Measurements from ENCODE around the gene SCARF2.

SCARF2 gene

DNA sequence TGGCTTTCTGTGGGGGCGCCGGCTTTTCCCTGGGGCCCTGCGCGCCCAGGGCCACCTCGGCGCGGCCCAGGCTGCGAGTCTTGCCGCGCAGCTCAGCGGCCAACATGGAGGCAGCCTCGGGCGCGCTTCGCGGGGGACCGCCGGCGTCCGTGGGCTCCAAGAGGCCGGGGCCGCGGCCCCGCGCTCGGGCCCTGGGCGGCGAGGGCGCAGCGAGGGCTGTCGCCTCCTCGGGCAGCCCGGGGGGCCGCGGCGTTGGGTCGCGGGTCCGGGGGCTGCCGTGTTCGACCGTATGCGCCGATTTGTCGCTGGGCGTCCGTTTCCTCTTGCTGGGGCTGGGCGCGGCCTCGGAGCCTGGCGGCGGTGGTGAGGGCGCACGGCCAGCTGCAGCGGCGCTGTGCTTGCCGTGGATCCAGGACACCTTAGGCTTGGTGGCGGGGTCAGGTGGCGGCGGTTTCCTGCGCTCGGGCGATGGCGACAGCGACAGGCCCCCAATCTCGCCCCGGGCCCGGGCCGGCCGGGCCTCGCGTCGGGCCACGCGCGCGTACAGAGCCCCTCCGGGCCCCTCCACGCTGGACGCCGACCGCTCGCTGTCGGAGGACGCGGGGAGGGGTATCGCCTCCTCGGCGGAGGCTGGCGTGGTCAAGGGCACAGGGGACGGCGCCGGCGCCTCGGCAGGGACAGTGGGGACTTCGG lies 11.9 kb downstream of the SCARF2 start:
- Histone ChIP-seq H3K27me3 (ENCODE audit: insufficient read depth, poor library complexity, severe bottlenecking) (peaks cover 40% of the 10 kb centered on the region), H3K4me3 (replicated peaks; ENCODE audit: insufficient read depth, low read length) (no peak overlapping the region), H3K27ac (replicated peaks) (no peak overlapping the region)
- TF ChIP-seq POLR2AphosphoS5 (IDR thresholded peaks at IDR 0.05; ENCODE audit: low read depth) (no peak), REST (IDR thresholded peaks at IDR 0.05; ENCODE audit: insufficient replicate concordance, low read depth) (no peak), GABPA (IDR thresholded peaks at IDR 0.05; ENCODE audit: low read depth) (no peak), SPI1 (IDR thresholded peaks at IDR 0.05; ENCODE audit: borderline replicate concordance, low read depth) (no peak)
- TF ChIP-seq, protein P1, sequence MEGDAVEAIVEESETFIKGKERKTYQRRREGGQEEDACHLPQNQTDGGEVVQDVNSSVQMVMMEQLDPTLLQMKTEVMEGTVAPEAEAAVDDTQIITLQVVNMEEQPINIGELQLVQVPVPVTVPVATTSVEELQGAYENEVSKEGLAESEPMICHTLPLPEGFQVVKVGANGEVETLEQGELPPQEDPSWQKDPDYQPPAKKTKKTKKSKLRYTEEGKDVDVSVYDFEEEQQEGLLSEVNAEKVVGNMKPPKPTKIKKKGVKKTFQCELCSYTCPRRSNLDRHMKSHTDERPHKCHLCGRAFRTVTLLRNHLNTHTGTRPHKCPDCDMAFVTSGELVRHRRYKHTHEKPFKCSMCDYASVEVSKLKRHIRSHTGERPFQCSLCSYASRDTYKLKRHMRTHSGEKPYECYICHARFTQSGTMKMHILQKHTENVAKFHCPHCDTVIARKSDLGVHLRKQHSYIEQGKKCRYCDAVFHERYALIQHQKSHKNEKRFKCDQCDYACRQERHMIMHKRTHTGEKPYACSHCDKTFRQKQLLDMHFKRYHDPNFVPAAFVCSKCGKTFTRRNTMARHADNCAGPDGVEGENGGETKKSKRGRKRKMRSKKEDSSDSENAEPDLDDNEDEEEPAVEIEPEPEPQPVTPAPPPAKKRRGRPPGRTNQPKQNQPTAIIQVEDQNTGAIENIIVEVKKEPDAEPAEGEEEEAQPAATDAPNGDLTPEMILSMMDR (IDR thresholded peaks at IDR 0.05; ENCODE audit: insufficient read depth, low read length), result no peak
- no peak for DNase-seq (ENCODE audit: low read depth in 1 of 2, low spot score in 1 of 2)

GRCh38 chr22:20424932-20425565 lies 12.6 kb downstream of the SCARF2 start:
- H3K27me3 ChIP-seq (ENCODE audit: insufficient read depth, poor library complexity, severe bottlenecking), result peaks cover 33% of the 10 kb centered on the region
- no peak for DNase-seq (ENCODE audit: low read depth in 1 of 2, low spot score in 1 of 2)
- H3K27ac ChIP-seq (replicated peaks), result no peak overlapping the region
- no peak overlapping the region for H3K4me3 ChIP-seq (replicated peaks; ENCODE audit: insufficient read depth, low read length)
- TF ChIP-seq POLR2AphosphoS5 (IDR thresholded peaks at IDR 0.05; ENCODE audit: low read depth) (no peak), GABPA (IDR thresholded peaks at IDR 0.05; ENCODE audit: low read depth) (no peak), REST (IDR thresholded peaks at IDR 0.05; ENCODE audit: insufficient replicate concordance, low read depth) (no peak), SPI1 (IDR thresholded peaks at IDR 0.05; ENCODE audit: borderline replicate concordance, low read depth) (no peak)
- TF ChIP-seq, protein P1 (IDR thresholded peaks at IDR 0.05; ENCODE audit: insufficient read depth, low read length), result no peak

DNA sequence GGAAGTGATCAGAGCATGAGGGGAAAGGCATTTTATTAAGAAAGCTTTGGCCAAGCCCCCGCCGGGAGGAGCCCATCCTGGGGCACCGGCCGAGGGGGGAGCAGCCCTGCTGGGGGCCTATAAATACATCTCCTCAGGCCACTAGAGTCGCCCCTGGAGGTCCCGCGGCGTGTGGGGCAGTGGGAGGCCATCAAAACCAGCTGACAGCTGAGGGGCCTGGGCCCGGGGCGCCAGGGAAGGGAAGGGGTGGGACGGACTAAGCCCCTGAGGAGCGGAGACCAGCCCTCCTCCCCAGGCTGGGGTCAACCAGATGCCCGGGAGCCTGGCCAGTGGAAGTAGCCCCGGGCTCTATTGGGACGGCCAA lies 13.1 kb downstream of the SCARF2 start:
- H3K27me3 ChIP-seq (ENCODE audit: insufficient read depth, poor library complexity, severe bottlenecking), result peaks cover 28% of the 10 kb centered on the region

More for the DNA sequence above, 13.1 kb downstream of the SCARF2 start:
- DNase-seq (ENCODE audit: low read depth in 1 of 2, low spot score in 1 of 2), result no peak
- no peak overlapping the region for H3K27ac ChIP-seq (replicated peaks)
- TF ChIP-seq GABPA (IDR thresholded peaks at IDR 0.05; ENCODE audit: low read depth) (no peak), REST (IDR thresholded peaks at IDR 0.05; ENCODE audit: insufficient replicate concordance, low read depth) (no peak), POLR2AphosphoS5 (IDR thresholded peaks at IDR 0.05; ENCODE audit: low read depth) (no peak), SPI1 (IDR thresholded peaks at IDR 0.05; ENCODE audit: borderline replicate concordance, low read depth) (no peak)
- no peak overlapping the region for H3K4me3 ChIP-seq (replicated peaks; ENCODE audit: insufficient read depth, low read length)
